Loucy (cell line): ENCODE data around the gene PIGU.

Experiments used
- EZH2phosphoT487 ChIP-seq: fragments of 200-600 bp; IDR thresholded peaks from 2 replicates; pipeline ENCODE4 v1.6.1; 2018; ENCODE audit warnings: antibody characterized with exemption, mild to moderate bottlenecking, moderate library complexity, borderline replicate concordance
- TF ChIP-seq, protein P1 (sequence below): fragments of 200-600 bp; sonication (generic); conservative IDR thresholded peaks from 2 replicates; pipeline ENCODE4 v1.5.1; 2014; ENCODE audit warnings: mild to moderate bottlenecking, antibody characterized with exemption, low read length

DNA sequence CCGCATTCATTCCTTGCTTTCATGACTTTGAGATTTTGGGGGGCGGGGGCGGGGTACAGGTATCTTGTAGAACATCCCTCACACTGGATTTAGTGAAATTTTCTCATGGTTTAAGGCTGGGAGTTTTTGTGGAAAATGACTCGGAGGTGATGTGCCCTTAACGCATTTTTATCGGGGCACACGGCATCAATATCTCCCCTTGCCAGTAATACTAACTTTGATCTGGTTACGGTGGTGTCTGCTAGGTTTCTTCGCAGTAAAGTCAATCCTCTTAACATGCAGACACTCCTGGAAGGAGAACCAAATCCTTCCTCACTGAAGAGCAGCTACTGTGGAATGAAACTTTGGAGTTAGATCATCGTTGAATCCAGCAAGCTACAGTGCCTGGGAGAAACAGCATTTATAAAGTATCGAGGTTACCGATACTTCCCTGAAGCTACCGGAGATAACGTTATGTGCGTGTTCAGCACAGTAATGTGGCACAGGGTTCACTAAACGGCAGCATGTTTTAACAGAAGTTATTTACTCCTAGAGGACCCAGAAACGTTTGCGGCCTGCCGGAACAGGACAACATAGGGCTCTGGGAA is 161.9 kb downstream of the PIGU start:
- TF ChIP-seq, protein P1, sequence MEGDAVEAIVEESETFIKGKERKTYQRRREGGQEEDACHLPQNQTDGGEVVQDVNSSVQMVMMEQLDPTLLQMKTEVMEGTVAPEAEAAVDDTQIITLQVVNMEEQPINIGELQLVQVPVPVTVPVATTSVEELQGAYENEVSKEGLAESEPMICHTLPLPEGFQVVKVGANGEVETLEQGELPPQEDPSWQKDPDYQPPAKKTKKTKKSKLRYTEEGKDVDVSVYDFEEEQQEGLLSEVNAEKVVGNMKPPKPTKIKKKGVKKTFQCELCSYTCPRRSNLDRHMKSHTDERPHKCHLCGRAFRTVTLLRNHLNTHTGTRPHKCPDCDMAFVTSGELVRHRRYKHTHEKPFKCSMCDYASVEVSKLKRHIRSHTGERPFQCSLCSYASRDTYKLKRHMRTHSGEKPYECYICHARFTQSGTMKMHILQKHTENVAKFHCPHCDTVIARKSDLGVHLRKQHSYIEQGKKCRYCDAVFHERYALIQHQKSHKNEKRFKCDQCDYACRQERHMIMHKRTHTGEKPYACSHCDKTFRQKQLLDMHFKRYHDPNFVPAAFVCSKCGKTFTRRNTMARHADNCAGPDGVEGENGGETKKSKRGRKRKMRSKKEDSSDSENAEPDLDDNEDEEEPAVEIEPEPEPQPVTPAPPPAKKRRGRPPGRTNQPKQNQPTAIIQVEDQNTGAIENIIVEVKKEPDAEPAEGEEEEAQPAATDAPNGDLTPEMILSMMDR, result no peak
- TF ChIP-seq EZH2phosphoT487, result no peak
